GM19239 (cell line): ENCODE results near the gene LGI4.

Source experiments
- DNase-seq: peaks from one replicate; pipeline ENCODE4 v3.0.0; 2011; ENCODE audit warnings: low spot score; ENCODE audit not compliant: insufficient read length
- FAIRE-seq: peaks from 2 replicates; lab custom pipeline; 2011; peaks lifted over from hg19 to GRCh38; lab: Jason Lieb, UNC

LGI4 gene

DNA sequence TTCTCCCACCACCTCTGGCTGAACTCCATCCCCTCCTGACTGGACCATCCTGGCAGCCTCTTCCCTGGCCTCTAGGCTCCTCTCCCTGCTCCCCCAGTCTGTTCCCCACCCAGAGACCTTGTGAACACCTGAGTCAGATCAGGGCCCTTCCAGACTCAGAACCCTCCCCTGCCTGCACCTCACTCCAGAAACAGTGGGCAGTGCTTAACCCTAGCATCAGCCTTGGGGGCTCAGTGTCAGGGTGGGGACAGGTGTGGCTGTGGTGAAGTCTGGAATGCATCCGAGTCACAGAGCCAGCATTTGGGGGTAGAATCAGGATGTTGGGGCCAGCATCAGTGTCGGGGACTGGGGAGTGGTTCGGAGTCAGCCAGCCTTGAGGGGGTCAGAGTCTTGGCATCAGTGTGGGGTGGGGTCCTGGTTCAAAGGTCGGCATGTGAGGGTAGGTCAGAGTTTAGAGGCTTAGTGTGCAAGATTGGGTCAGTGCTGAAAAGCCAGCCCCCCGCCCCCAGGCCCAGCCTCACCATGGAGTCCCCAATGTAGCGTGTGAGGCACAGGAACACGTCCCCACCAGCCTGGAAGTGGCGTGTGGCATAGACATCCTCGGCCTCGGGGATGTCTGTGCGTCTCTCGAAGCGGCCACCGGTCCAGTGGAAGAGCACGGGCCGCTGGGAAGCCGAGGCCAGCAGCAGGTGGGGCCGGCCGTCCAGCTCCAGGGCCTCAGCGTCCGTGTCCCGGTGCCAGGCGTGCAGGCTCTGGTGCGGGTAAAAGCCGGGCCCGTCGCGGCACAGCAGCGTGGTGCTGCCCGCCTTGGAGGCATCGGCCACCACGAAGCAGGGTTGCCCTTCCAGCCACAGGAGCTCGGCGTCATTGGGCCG is 8.9 kb downstream of the LGI4 start:
- no peak for FAIRE-seq
- DNase-seq, result no peak

DNA sequence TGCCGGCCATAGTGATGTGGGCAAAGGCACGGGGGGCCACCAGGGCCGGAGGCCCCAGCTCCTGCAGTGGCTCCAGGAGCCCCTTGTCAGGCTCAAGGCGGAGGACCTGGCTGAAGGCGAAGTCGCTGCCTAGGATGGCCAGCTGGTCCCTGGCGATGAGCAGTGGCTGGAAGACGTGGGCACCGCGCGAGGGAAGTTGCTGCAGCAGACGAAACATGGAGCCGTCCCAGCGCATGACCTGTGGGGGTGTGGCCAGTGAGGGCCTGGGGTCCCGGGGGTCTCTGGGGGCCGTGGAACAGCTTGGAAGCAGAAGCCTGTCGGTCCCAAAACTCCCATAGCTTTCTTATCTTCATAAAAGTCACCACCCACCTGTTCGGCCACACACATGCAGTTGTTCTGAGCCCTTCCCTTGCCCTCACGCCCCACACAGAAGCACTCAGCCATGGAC is 9.6 kb downstream of the LGI4 start:
- FAIRE-seq (no peak), DNase-seq (no peak)

DNA sequence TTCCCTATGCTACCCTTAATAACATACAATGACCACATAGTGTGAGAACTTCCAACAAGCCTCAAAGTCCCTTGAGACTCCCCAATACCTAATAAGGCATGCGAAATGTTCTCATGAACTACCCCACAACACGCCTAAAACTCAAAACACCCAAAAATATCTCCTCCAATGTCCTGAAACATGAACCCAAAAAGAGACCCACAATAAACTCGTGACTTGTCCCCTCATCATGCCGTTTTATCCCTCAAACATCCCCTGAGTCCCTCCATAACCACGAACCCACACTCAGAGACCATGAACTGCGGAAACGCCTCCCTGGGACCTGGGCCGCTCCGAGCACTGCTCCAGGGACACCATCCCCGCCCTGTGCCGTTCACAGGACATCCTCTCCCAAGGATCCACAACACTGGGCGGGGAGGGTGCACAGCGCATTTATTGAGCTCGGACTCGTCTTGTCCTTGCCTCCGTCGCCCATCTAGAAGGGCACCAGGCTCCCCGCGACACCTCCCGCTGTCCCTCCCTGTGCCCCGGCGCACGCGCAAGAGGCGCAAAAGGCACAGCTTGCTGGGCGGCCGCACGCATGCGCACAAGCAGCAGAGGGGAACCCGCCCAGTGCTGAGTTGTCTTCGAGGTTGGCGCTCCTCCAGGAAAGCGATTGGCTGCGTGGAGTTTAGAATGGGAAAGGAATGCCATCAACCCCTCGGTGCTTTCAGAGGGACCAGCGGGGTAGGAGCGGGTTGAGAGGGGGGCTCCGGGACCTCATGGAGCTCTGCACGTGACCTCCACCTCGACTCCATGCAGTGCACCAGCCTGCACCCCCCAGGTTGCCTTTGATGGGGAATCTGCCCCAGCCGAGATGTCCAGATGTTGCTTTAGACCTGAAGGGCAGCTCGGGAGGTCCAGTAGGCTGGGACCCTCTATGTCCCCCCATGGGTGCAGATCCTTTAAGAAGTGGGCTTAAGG is 10.5 kb downstream of the LGI4 start:
- FAIRE-seq, result peak; percentile 95
- peak; percentile 99 for DNase-seq

DNA sequence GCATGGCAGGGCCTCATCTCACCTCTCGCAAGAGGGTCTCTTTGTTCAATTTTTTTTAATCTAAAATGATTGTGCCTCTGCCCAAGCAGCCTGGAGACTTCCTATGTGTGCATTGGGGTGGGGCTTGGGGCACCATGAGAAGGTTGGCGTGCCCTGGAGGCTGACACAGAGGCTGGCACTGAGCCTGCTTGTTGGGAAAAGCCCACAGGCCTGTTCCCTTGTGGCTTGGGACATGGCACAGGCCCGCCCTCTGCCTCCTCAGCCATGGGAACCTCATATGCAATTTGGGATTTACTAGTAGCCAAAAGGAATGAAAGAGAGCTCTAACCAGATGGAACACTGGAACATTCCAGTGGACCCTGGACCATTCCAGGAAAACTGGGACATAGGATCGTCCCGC is 11.3 kb downstream of the LGI4 start:
- DNase-seq (no peak), FAIRE-seq (no peak)

DNA sequence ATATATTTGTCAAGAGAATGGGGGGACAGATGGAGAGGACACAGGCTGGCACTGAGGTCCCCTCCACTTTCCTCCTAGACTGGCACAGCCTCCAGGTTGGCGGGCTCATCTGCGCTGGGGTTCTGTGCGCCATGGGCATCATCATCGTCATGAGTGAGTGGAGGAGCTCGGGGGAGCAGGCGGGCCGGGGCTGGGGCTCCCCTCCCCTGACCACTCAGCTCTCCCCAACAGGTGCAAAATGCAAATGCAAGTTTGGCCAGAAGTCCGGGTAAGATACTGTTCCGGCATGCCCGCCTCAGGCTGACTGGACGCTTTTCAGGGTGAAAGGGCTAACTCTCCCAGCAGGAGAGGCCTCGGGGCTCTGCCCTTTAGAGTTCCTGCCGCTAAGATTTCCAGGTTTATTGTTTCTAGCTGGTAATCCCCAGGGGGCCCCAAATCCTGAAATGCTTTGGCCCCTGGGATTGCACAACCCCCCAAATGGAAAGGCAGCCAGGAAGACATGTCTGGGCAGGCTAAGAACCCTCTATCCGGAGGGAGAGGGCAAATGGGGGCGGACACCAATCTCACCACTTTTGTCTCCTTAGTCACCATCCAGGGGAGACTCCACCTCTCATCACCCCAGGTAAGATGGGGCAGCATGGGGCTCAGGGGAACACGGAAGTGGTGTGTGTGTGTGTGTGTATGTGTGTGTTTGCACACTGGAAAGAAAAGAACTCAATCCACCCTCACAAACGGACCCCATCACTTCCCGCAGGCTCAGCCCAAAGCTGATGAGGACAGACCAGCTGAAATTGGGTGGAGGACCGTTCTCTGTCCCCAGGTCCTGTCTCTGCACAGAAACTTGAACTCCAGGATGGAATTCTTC is 11.9 kb downstream of the LGI4 start:
- FAIRE-seq (no peak), DNase-seq (no peak)

DNA sequence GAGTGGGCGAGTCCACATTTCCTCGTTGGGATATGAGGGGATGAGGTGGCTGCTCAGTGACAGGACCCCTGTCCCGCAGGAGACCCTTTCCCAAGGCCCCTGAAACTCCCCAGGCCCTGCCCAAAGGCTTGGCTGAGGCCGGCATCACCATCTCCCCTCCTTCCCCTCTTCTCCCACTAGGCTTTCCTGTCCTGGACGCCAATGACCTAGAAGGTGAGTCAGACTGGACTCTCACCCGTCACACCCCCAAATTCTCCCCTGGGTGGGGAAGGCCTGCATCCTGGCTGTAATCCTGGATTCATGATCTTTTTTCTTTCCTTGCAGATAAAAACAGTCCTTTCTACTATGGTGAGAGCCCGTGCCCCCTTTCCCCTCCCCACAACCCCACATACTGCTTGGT is 14.0 kb downstream of the LGI4 start:
- FAIRE-seq (no peak), DNase-seq (no peak)

DNA sequence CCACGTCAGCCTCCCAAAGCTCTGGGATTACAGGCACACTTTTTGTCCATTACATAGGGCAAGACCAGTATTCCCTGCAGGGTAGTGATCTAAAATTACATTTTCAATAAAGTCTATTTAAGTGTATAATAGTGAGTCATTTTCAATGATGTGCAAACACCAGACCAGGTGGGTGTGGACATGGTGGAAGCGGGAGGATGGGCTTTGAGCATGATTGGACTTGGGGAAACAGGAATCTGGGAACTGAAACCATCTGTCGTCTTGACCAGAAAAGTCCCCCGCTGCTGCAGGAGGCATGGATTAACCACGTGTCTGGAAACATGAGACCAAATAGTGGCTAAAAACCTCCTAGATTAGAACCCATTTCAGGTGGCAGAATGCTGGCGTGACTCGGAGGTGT is 14.4 kb downstream of the LGI4 start:
- FAIRE-seq, result no peak

DNA sequence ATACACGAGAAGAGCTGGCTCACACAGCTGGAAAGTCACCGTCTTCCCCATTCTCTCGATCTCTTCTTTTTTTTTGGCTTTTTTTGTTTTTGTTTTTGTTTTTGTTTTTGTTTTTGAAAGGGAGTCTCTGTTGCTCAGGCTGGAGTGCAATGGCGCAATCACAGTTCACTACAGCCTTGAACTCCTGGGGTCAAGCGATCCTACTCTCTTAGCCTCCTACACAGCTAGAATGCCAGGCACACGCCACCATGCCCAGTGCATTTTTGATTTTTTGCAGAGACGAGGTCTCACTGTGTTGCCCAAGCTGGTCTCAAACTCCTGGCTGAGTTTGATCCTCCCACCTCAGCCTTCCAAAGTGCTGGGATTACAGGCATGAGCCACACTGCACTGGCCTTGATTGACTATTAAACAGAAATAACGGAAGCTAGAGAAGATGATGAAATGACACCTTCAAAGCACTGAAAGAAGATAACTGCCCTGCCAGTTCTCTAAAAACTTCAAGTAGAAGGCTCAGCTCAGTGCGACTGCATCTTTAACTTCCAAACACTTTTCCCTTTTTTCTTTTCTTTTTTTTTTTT is 15.2 kb downstream of the LGI4 start:
- no peak for DNase-seq
- no peak for FAIRE-seq

More for the DNA sequence above, 14.4 kb downstream of the LGI4 start:
- DNase-seq, result no peak

DNA sequence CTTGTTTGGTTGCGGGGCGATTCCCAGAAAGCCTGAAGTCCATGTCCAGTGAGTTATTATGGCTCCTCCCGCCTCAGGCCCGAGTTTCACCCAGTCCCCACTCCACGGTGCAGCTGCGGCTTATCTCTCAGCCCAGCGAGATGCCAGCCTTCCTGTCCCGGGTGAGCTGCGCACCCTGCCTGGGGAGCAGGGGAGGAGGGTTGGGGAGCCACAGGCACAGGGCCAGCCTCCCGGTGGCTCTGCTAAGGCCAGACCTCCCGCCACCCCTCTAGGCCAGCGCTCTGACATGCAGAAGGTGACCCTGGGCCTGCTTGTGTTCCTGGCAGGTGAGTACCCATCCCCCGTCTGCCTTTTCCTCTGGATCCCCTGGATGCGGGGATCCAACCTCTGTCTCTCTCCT is 15.8 kb downstream of the LGI4 start:
- FAIRE-seq, result no peak
- no peak for DNase-seq

DNA sequence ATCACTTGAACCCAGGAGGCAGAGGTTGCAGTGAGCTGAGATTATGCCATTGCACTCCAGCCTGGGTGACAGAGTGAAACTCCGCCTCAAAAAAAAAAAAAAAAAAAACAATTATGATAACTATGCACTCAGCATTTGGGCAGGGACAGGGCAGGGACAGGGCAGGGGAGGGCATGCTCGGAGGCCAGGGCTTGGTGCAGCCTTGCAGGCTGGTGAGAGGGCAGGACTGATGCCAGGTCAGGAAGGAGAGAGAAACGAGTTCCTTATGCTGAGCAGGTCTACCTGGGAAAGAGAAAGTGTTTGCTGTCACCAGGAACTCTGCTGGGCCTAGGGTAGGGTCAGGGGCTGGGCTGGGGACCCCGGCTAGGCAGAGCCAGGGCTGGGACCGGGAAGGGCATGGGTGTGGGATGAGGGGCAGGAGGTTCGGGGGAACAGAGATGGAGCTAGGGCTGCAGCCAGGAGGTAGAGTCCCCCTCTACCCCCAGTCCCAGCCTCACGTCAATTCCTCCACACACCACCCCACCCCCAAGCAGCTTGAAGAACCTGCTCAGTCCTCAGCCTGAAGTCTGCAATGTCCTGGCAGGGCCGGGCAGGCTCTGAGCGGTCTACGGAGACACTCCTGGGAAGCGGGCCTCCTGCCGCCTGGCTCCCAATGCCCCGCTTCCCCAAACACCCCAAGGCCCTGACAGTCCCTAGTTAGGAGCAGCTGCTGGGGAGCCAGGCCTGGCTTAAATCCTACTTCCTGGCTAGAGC is 16.4 kb downstream of the LGI4 start:
- FAIRE-seq (no peak), DNase-seq (no peak)

DNA sequence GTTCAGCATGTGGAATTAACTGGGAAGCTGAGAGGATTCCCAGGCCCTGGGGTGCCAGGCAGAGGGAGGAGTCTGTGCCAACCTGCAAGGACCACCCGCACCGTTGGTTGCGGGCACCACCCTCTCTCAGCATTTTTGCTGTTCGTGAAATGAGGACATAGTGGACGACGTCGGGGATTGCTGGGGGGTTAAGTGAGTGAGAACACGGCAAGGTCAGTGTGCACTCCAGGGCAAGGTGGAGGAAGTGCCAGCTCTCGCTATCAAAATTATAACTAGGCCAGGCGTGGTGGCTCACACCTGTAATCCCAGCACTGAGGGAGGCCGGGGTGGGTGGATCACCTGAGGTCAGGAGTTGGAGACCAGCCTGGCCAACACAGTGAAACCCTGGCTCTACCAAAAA is 17.1 kb downstream of the LGI4 start:
- FAIRE-seq, result no peak
- DNase-seq, result no peak

DNA sequence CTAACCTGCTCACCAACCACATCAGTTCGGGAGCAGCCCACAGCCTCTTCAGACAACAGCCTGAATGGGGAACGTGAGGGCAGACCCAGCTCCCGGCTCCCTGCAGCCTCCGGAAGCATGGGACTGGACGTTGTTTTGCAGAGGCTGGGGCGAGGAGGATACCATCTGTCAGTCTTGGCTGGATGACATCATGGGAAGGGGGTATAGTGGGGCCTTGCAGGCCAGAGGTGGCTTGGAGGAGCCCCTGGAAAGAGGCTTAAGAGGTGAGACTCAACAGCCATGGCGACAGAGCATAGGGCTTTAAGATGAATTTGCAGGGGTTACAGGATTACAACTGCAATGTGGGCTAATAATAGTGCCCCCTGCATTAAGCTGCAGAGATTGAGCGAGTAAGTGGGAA is 17.7 kb downstream of the LGI4 start:
- FAIRE-seq, result no peak
- DNase-seq, result no peak

DNA sequence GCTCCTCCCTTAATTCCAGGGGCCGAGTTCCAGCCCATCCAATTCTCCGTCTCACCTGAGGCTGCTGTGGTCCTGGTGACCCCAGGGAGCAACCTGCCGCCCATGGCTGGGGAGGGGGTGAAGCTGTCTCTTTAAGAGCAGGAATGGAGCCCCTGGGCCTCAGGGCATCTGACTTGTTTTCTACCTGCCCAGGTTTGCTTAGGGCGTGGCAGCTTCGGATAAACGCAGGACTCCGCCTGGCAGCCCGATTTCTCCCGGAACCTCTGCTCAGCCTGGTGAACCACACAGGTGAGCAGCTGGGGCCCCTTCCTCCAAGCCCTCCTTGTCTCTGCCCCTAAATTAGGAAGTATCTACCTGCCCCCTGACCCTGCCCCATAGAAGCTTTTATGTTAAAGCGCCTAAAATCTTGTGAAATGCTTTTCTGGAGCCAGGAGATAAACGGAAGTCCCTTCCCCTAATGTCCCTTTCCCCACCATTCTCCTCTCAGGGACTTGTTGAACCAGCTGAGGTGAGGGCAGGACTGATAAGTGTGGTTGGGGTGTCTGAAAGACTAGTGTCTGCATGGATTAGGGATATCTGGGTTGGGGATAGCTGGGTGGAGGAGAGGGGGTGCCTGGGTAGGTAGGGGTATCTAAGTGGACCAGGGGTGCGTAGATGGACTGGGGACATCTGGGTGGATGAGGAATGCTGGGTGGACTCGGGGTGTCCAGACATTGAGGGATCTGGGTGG is 18.6 kb downstream of the LGI4 start:
- no peak for DNase-seq
- no peak for FAIRE-seq

DNA sequence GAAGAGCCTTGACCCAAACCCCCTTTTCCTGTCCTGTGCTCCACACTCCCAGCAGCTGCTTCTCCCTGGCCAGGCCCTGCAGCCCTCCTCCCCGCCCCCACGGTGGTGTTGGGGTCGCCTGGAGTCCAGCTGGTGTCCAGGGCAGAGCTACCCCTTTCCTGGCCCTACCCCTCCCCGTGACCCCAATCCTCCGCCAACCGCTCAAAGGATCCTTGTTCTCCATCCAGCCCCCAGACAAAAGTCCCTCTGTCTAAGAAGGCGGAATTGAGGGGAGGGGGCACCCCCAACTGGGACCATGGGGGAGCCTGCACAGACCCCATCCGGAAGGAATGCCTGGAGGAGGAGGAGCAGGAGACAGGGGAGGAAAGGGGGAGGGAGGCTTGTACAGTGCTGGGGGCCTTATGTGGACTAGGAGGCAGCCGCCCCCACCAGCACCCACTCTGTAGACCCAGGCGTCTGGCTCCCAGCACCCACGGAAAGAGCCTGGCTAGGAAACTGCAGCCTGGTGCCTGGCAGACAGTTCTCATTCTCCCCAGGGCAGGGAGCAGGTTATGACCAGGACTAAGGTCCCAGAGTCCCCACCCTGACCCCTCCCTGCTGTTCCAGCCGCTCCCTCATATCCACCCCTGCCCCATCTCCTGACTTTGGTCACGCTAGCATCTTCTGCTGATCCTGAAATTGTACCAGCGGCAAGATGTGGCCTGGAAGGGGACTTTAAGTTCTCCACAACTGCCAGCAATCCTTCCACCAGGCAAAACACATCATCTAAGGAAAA is 19.5 kb downstream of the LGI4 start, which contains the start of gene FXYD3:
Gene FXYD3 (plus strand): TSS at position 647 of the 775 bp plus-strand sequence. CDS start 3,554 bp downstream, outside the sequence.
- DNase-seq (no peak), FAIRE-seq (no peak)

DNA sequence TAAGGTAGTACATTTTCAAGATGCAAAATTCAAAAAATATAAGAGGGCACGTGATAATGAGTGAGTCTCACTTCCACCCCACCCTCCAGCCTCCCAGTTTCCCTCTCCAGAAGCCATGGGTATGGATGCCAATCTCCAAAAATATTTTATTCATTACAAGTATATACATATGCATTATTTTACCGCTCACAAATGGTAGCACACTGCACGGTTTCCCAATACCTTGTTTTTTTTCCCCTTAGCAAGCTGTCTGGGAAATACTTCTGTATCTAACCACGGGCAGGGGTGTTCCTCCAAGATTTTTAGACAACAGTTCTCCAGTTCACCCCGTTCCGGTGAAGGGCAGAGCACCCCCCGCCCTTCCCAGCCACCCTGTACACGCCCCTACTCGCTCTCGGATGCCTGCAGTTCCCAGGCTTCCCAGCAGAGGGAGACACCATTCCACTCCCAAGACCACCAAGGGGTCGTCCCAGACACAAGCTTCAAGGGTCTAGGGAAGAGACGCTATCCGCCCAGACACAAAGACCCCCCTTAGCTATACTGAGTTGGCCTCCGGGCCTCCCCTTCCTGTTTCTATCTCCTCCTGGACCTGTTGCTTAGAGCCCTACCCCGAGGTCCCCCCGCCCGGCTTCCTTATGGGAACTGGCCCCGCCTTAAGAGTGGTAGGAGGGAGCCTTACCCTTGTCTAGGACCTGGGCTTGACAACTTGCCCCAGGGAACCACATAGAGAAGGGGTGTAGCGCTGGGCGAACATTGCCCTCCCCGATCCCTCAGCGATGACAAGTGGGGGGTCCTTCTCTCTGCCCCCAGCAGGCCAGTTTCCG is 20.3 kb downstream of the LGI4 start:
- DNase-seq (peak; percentile 86), FAIRE-seq (peak; percentile 52)

DNA sequence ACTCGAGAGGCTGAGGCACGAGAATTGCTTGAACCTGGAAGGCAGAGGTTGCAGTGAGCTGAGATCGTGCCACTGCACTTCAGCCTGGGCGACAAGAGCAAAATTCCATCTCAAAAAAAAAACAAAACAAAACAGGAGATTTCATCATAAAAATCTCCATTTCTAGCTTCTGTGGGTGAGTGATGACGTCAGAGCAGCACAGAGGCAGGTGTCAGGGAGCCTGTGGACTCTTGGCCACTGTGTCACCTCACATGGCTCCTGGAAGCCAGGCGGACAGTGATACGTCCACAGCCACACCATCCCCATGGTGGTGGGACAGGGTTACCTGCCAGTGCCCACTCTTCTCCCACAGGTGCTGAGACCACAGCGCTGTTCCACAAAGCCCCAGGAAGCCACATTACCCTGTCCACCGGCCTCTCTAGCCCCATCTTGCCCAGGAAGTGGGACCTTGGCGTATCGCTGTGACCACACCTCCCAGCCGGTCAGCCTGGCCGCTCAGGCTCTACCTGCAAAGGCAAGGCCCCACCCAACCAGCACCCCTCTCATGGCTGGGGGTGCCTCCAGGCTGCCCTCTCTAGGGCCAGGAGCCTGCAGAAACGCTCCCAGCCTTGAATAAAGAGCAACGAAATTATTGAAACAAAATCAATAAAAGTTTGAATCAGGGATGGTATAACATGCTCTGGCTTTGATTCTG is 21.7 kb downstream of the LGI4 start:
- DNase-seq (no peak), FAIRE-seq (no peak)
